ENCODE results near the gene LEO1. TPM values are rescaled to one million over a fixed set of nuclear protein-coding genes. Genes with fewer than 3 reads are reported as not detected.

The LEO1 gene
- total and polyA plus RNA-seq, 2 donors (not counting 1 experiment from before 2014, with no cell fraction given), result 1.9 to 19.1 TPM

- Histone ChIP-seq H3K4me3 (ENCODE audit: control extremely low read depth in 1 of 5, extremely low read depth in 1 of 5, insufficient read depth in 1 of 5, low read depth in 2 of 5, low read length in 4 of 5) (no peak overlapping the region), H3K9me3 (ENCODE audit: control extremely low read depth in 1 of 3, control insufficient read depth in 2 of 3, insufficient read depth in 1 of 3, low read length in 2 of 3) (no peaks in the 10 kb centered on the region), H3K4me2 (replicated peaks; ENCODE audit: low read depth, low read length, poor library complexity, severe bottlenecking) (no peak overlapping the region), H3K79me2 (ENCODE audit: control insufficient read depth, insufficient read depth, low read length) (no peaks in the 10 kb centered on the region), H3K27me3 (replicated peaks in 1 of 4; ENCODE audit: control extremely low read depth in 1 of 4, control insufficient read depth in 3 of 4, insufficient read depth in 4 of 4, low read length in 3 of 4) (no peaks in the 10 kb centered on the region), H4K20me1 (ENCODE audit: control insufficient read depth, insufficient read depth, low read length, poor library complexity, severe bottlenecking) (no peaks in the 10 kb centered on the region), H3K27ac (ENCODE audit: low read length in 2 of 2) (no peak overlapping the region), H3K9ac (ENCODE audit: low read length) (no peak overlapping the region), H2AFZ (ENCODE audit: insufficient read depth, low read depth, low read length, poor library complexity, severe bottlenecking) (no peak overlapping the region), H3K4me1 (ENCODE audit: control insufficient read depth in 2 of 2, insufficient read depth in 2 of 2, low read length in 2 of 2) (no peaks in the 10 kb centered on the region), H3K36me3 (replicated peaks in 1 of 2; ENCODE audit: control extremely low read depth in 1 of 2, control insufficient read depth in 1 of 2, extremely low read depth in 1 of 2, insufficient read depth in 2 of 2, low read length in 1 of 2) (peaks cover 11 to 79% of the 10 kb centered on the region in 2 experiments)
- POLR2A ChIA-PET, result no interaction called here
- DNase-seq (no peak), ATAC-seq (ENCODE audit: low read depth) (no peak)
- Mint-ChIP-seq H3K9me3 (ENCODE audit: insufficient read depth) (no peaks in the 10 kb centered on the region), H3K27me3 (no peaks in the 10 kb centered on the region), H3K4me1 (no peaks in the 10 kb centered on the region), H3K4me3 (no peak overlapping the region), H3K27ac (no peak overlapping the region)
- intact Hi-C loops (cut with micrococcal nuclease), result no loop called here
- CTCF ChIA-PET, result no interaction called here
- TF ChIP-seq EZH2 (IDR thresholded peaks at IDR 0.05; ENCODE audit: borderline replicate concordance, insufficient read depth, low read depth, low read length, poor library complexity, severe bottlenecking), result no peak
- TF ChIP-seq, protein P1, sequence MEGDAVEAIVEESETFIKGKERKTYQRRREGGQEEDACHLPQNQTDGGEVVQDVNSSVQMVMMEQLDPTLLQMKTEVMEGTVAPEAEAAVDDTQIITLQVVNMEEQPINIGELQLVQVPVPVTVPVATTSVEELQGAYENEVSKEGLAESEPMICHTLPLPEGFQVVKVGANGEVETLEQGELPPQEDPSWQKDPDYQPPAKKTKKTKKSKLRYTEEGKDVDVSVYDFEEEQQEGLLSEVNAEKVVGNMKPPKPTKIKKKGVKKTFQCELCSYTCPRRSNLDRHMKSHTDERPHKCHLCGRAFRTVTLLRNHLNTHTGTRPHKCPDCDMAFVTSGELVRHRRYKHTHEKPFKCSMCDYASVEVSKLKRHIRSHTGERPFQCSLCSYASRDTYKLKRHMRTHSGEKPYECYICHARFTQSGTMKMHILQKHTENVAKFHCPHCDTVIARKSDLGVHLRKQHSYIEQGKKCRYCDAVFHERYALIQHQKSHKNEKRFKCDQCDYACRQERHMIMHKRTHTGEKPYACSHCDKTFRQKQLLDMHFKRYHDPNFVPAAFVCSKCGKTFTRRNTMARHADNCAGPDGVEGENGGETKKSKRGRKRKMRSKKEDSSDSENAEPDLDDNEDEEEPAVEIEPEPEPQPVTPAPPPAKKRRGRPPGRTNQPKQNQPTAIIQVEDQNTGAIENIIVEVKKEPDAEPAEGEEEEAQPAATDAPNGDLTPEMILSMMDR (IDR thresholded peaks at IDR 0.05), result no peak
- WGBS (ENCODE audit: insufficient coverage), result no CpG with 5 or more reads among the region's 3 CpGs
Measured at GRCh38 chr15:51952805-51953204, 18.8 kb downstream of the LEO1 start.

GRCh38 chr15:51947124-51947523 lies 24.5 kb downstream of the LEO1 start:
- no peaks in the 10 kb centered on the region for H3K4me1 ChIP-seq (ENCODE audit: control insufficient read depth in 2 of 2, insufficient read depth in 2 of 2, low read length in 2 of 2)
- H3K27me3 ChIP-seq (replicated peaks in 1 of 4; ENCODE audit: control extremely low read depth in 1 of 4, control insufficient read depth in 3 of 4, insufficient read depth in 4 of 4, low read length in 3 of 4), result no peaks in the 10 kb centered on the region
- Mint-ChIP-seq H3K9me3 (ENCODE audit: insufficient read depth) (no peaks in the 10 kb centered on the region), H3K4me1 (no peaks in the 10 kb centered on the region), H3K4me3 (no peak overlapping the region), H3K27ac (no peak overlapping the region), H3K27me3 (no peaks in the 10 kb centered on the region)
- 100% methylated on average over 1 of the region's 2 CpGs for WGBS (ENCODE audit: insufficient coverage)
- H3K79me2 ChIP-seq (ENCODE audit: control insufficient read depth, insufficient read depth, low read length), result no peaks in the 10 kb centered on the region
- no peak for ATAC-seq (ENCODE audit: low read depth)
- intact Hi-C loops (cut with micrococcal nuclease), result no loop called here
- H3K36me3 ChIP-seq (replicated peaks in 1 of 2; ENCODE audit: control extremely low read depth in 1 of 2, control insufficient read depth in 1 of 2, extremely low read depth in 1 of 2, insufficient read depth in 2 of 2, low read length in 1 of 2), result peaks cover 2 to 69% of the 10 kb centered on the region in 2 experiments
- POLR2A ChIA-PET, result no interaction called here
- no peak overlapping the region for H2AFZ ChIP-seq (ENCODE audit: insufficient read depth, low read depth, low read length, poor library complexity, severe bottlenecking)
- H3K27ac ChIP-seq (ENCODE audit: low read length in 2 of 2), result no peak overlapping the region
- H3K9me3 ChIP-seq (ENCODE audit: control extremely low read depth in 1 of 3, control insufficient read depth in 2 of 3, insufficient read depth in 1 of 3, low read length in 2 of 3), result no peaks in the 10 kb centered on the region
- TF ChIP-seq EZH2 (IDR thresholded peaks at IDR 0.05; ENCODE audit: borderline replicate concordance, insufficient read depth, low read depth, low read length, poor library complexity, severe bottlenecking), result no peak
- TF ChIP-seq, protein P1 (IDR thresholded peaks at IDR 0.05), result no peak
- H3K4me2 ChIP-seq (replicated peaks; ENCODE audit: low read depth, low read length, poor library complexity, severe bottlenecking), result no peak overlapping the region
- H3K9ac ChIP-seq (ENCODE audit: low read length), result no peak overlapping the region
- H4K20me1 ChIP-seq (ENCODE audit: control insufficient read depth, insufficient read depth, low read length, poor library complexity, severe bottlenecking), result no peaks in the 10 kb centered on the region
- H3K4me3 ChIP-seq (ENCODE audit: control extremely low read depth in 1 of 5, extremely low read depth in 1 of 5, insufficient read depth in 1 of 5, low read depth in 2 of 5, low read length in 4 of 5), result no peak overlapping the region
- DNase-seq, result no peak
- CTCF ChIA-PET, result no interaction called here
